ENCODE results near the gene MRPL38.
A peak's percentile ranks its signal among the peaks of the same experiment; 100 is the strongest.
"Not testable (repeated sequence)": the region's sequence is repeated elsewhere in the genome, so short reads cannot be mapped to it uniquely, and the experiment has no call there.

Gene MRPL38

GRCh38 chr17:75856062-75856756 lies 48.5 kb downstream of the MRPL38 start:
- Histone ChIP-seq H3K9me3 (ENCODE audit: low read depth, low read length) (no peaks in the 10 kb centered on the region), H3K4me3 (peak overlapping the region; percentile 91), H3K36me3 (ENCODE audit: insufficient read depth, low read length) (peaks cover 2% of the 10 kb centered on the region; the same call in 1 of the 2 replicates), H3K9ac (ENCODE audit: insufficient read length) (peak overlapping the region; percentile 83), H3K27ac (peak overlapping the region; percentile 63; the same call in 1 of the 2 replicates)
- DNase-seq (ENCODE audit: low read depth, low spot score), result no peak
- TF ChIP-seq FOXP2 (optimal IDR thresholded peaks at IDR 0.05; ENCODE audit: control extremely low read depth, extremely low read length, insufficient read depth), result no peak
- no peak for TF ChIP-seq EZH2 (IDR thresholded peaks at IDR 0.05)
- TF ChIP-seq POLR2AphosphoS5 (IDR thresholded peaks at IDR 0.05; ENCODE audit: borderline replicate concordance, low read depth, low read length), result no peak

GRCh38 chr17:75855310-75856061 lies 49.2 kb downstream of the MRPL38 start, which contains the start of gene WBP2:
Gene WBP2, minus strand, starts transcription at chr17:75855335. Its CDS starts 38 bp downstream, at chr17:75855297.
- Histone ChIP-seq H3K36me3 (ENCODE audit: insufficient read depth, low read length) (peaks cover 9% of the 10 kb centered on the region; the same call in 1 of the 2 replicates), H3K27ac (peak within 1 kb of the TSS; percentile 63; the same call in 1 of the 2 replicates), H3K9me3 (ENCODE audit: low read depth, low read length) (no peaks in the 10 kb centered on the region), H3K9ac (ENCODE audit: insufficient read length) (peak within 1 kb of the TSS; percentile 83), H3K4me3 (peak within 1 kb of the TSS; percentile 91)
- TF ChIP-seq EZH2 (IDR thresholded peaks at IDR 0.05), result no peak
- peak; percentile 97 for TF ChIP-seq FOXP2 (optimal IDR thresholded peaks at IDR 0.05; ENCODE audit: control extremely low read depth, extremely low read length, insufficient read depth)
- peak; percentile 87 for TF ChIP-seq POLR2AphosphoS5 (IDR thresholded peaks at IDR 0.05; ENCODE audit: borderline replicate concordance, low read depth, low read length)
- peak; percentile 100 for DNase-seq (ENCODE audit: low read depth, low spot score)

DNA sequence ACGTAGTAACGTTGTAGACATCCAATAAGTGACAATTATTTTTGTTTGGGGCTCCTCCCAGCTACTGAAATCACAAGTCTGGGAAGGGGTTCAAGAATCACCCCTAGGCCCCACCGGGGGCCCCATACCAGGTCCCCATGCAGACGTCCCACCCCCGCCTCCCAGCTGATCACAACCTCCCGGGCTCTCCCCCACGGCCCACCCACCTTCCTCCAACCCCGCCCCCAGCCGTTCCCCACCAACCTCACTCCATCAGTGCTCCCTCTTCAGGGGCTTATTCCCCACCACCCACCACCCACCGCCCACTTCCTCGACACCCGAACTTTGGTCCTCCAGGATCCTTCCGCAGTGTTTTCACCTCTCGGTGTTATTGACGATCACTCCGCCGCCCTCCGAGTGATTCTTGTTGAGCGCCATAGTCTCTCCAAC lies 49.8 kb downstream of the MRPL38 start:
- Histone ChIP-seq H3K9me3 (ENCODE audit: low read depth, low read length) (no peaks in the 10 kb centered on the region), H3K4me3 (peak overlapping the region; percentile 91), H3K36me3 (ENCODE audit: insufficient read depth, low read length) (peaks cover 9% of the 10 kb centered on the region; the same call in 1 of the 2 replicates), H3K9ac (ENCODE audit: insufficient read length) (peak overlapping the region; percentile 74), H3K27ac (no peak overlapping the region)
- no peak for DNase-seq (ENCODE audit: low read depth, low spot score)
- TF ChIP-seq POLR2AphosphoS5 (IDR thresholded peaks at IDR 0.05; ENCODE audit: borderline replicate concordance, low read depth, low read length) (no peak; the same call in 1 of the 2 replicates), EZH2 (IDR thresholded peaks at IDR 0.05) (no peak), FOXP2 (optimal IDR thresholded peaks at IDR 0.05; ENCODE audit: control extremely low read depth, extremely low read length, insufficient read depth) (no peak)

DNA sequence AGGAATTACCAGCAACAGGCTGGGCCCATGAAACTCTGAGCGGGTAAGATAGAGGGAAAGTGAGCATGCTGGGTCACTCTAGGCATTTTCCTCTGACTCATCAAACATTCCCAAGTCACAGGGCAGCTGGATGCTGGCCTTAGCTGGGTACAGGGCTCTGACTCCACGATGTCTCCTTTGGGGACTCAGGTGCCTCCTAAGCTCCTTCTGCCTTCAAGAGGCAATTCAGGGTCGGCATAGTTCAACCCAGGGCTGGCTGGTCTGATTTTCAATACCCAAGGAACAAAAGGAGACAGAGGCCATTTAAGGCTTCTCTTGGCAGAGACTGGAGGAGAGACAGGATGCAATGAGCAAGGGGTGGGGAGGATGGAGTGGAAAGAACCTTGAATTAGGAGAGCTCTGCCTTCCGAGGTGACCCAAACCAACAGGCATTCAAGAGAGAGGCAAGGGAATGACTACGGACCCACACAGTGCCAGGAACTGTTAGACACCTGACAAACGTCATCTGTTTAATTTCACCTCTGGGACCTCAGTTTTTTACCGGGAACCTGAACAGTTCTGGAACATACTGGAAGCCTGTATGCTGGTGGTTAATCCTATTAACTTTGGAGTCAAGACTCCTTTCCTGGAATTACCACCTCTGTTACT lies 50.5 kb downstream of the MRPL38 start:
- H3K9me3 ChIP-seq (ENCODE audit: low read depth, low read length), result no peaks in the 10 kb centered on the region
- no peak for DNase-seq (ENCODE audit: low read depth, low spot score)
- TF ChIP-seq POLR2AphosphoS5 (IDR thresholded peaks at IDR 0.05; ENCODE audit: borderline replicate concordance, low read depth, low read length) (no peak), EZH2 (IDR thresholded peaks at IDR 0.05) (no peak), FOXP2 (optimal IDR thresholded peaks at IDR 0.05; ENCODE audit: control extremely low read depth, extremely low read length, insufficient read depth) (no peak)
- H3K4me3 ChIP-seq, result peak overlapping the region; percentile 91
- peaks cover 9% of the 10 kb centered on the region; the same call in 1 of the 2 replicates for H3K36me3 ChIP-seq (ENCODE audit: insufficient read depth, low read length)
- peak overlapping the region; percentile 74 for H3K9ac ChIP-seq (ENCODE audit: insufficient read length)
- no peak overlapping the region for H3K27ac ChIP-seq

DNA sequence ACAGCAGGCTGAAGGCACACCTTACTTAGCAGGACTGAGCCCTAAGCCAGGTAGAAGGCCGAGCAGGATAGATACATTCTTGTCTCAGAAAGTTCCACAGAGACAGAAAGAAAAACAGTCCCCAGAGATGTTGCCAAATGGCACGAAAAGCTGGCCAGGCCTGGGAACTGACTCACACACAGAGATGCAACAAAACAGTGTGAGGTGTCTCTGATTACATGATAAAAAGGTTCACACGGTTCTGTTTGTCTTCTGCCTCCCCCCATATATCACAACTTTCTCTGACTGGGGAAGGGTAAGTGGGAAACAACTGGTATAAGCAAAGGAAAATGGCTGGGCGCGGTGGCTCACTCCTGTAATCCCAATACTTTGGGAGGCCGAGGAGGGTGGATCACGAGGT lies 51.3 kb downstream of the MRPL38 start:
- Histone ChIP-seq H3K4me3 (no peak overlapping the region), H3K9me3 (ENCODE audit: low read depth, low read length) (no peaks in the 10 kb centered on the region), H3K27ac (no peak overlapping the region), H3K9ac (ENCODE audit: insufficient read length) (no peak overlapping the region), H3K36me3 (ENCODE audit: insufficient read depth, low read length) (peaks cover 9% of the 10 kb centered on the region)
- TF ChIP-seq FOXP2 (optimal IDR thresholded peaks at IDR 0.05; ENCODE audit: control extremely low read depth, extremely low read length, insufficient read depth) (no peak), EZH2 (IDR thresholded peaks at IDR 0.05) (no peak), POLR2AphosphoS5 (IDR thresholded peaks at IDR 0.05; ENCODE audit: borderline replicate concordance, low read depth, low read length) (no peak)
- no peak for DNase-seq (ENCODE audit: low read depth, low spot score)

DNA sequence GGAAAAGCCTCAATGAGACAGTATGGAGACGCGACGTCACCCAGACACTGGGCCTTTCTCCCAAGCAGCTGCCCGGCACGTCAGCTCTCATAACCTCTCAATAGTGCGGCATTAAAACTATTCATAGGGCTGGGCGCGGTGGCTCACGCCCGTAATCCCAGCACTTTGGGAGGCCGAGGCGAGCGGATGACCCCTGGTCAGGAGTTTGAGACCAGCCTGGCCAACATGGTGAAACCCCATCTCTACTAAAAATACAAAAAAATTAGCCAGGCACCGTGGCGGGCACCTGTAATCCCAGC lies 53.0 kb downstream of the MRPL38 start:
- not testable (repeated sequence) for H3K4me3 ChIP-seq; H3K9ac ChIP-seq (ENCODE audit: insufficient read length); H3K27ac ChIP-seq; DNase-seq (ENCODE audit: low read depth, low spot score); H3K9me3 ChIP-seq (ENCODE audit: low read depth, low read length)
- peaks cover 22% of the 10 kb centered on the region for H3K36me3 ChIP-seq (ENCODE audit: insufficient read depth, low read length)

DNA sequence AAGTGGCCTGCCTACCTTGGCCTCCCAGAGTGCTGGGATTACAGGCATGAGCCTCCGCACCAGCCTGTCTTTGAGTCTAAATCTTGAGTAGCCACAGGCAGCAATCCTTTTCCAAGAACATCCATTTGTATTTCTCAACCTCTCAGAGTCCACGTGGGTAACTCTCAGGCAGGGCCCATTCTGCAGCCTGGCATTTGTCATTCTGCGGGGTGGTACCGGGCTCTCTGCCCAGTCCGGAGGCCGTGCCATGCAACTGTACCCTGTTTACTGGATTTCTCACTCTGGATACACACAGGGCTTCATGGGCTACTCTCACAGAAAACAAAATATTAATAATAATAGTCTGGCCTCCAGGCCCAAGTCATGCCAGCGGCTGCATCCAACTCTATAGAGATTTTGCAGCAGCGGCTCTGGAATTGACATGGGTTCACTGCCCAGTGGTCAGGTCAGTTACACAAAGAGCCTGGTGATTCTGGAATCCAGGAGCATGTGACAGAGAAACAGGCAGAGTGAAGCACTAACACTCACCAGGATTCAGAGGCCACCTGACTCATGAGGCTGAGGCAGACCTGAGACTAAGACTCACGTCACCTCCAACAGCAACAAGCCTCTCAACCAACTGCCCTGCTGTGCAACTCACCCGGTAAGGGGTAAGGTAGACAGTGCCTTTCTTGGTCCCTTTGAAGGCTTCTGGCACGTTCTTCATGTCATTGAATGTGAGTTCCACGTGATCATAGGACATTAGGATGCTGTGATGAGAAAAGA lies 53.6 kb downstream of the MRPL38 start:
- Histone ChIP-seq H3K9me3 (ENCODE audit: low read depth, low read length) (no peaks in the 10 kb centered on the region), H3K9ac (ENCODE audit: insufficient read length) (no peak overlapping the region), H3K36me3 (ENCODE audit: insufficient read depth, low read length) (peaks cover 22% of the 10 kb centered on the region), H3K4me3 (no peak overlapping the region), H3K27ac (no peak overlapping the region)
- no peak for DNase-seq (ENCODE audit: low read depth, low spot score)
- TF ChIP-seq EZH2 (IDR thresholded peaks at IDR 0.05) (no peak), POLR2AphosphoS5 (IDR thresholded peaks at IDR 0.05; ENCODE audit: borderline replicate concordance, low read depth, low read length) (no peak), FOXP2 (optimal IDR thresholded peaks at IDR 0.05; ENCODE audit: control extremely low read depth, extremely low read length, insufficient read depth) (no peak)

DNA sequence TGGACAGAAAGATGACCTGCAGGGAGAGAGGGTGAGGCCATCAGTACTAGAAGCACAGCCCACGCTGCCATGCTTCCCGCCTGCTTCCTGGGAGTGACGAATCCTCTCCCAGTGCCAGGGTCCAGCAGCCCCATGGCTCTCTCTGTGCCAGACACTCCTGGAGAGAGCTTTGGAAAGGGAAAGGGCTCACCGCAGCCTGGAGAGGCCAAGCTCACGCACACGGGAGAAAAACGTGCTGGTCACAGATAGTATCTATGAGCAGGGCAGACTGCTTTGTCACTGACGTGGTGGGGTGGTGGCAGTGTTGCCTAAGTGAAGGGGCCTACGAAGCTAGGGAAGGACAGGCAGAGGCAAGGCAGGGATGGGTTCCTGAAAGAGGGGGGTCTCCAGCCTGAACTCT lies 55.0 kb downstream of the MRPL38 start:
- H3K9me3 ChIP-seq (ENCODE audit: low read depth, low read length), result no peaks in the 10 kb centered on the region
- no peak overlapping the region for H3K9ac ChIP-seq (ENCODE audit: insufficient read length)
- H3K4me3 ChIP-seq, result no peak overlapping the region
- DNase-seq (ENCODE audit: low read depth, low spot score), result no peak
- H3K27ac ChIP-seq, result no peak overlapping the region
- TF ChIP-seq EZH2 (IDR thresholded peaks at IDR 0.05) (no peak), POLR2AphosphoS5 (IDR thresholded peaks at IDR 0.05; ENCODE audit: borderline replicate concordance, low read depth, low read length) (no peak), FOXP2 (optimal IDR thresholded peaks at IDR 0.05; ENCODE audit: control extremely low read depth, extremely low read length, insufficient read depth) (no peak)
- peaks cover 22% of the 10 kb centered on the region for H3K36me3 ChIP-seq (ENCODE audit: insufficient read depth, low read length)
